SK-N-MC (cell line): Measurements from ENCODE around the gene INPP5A.

ENCODE experiments used
- EZH2 ChIP-seq: fragments of 200-600 bp; sonication (generic); IDR thresholded peaks from one replicate; pipeline ENCODE4 v1.6.1; 2017; ENCODE audit warnings: antibody characterized with exemption
- FOXP2 ChIP-seq: optimal IDR thresholded peaks from 2 replicates; pipeline ENCODE3; 2011; ENCODE audit warnings: mild to moderate bottlenecking, moderate library complexity; ENCODE audit not compliant: insufficient read depth; ENCODE audit errors: extremely low read length, control extremely low read depth
- POLR2AphosphoS5 ChIP-seq: IDR thresholded peaks from 2 replicates; pipeline ENCODE4 v1.6.1; 2012; ENCODE audit warnings: mild to moderate bottlenecking, low read depth, low read length, borderline replicate concordance

GRCh38 chr10:132809232-132810140 lies 271.9 kb downstream of the INPP5A start:
- TF ChIP-seq EZH2 (no peak), POLR2AphosphoS5 (no peak), FOXP2 (no peak)
